ENCODE measurements around the gene RIMS4. TPM values are rescaled to one million over a fixed set of nuclear protein-coding genes. Genes with fewer than 3 reads are reported as not detected.

RIMS4 gene
- polyA plus RNA-seq, 3 donors: 0.37 to 1.0 (median 0.70) TPM

DNA sequence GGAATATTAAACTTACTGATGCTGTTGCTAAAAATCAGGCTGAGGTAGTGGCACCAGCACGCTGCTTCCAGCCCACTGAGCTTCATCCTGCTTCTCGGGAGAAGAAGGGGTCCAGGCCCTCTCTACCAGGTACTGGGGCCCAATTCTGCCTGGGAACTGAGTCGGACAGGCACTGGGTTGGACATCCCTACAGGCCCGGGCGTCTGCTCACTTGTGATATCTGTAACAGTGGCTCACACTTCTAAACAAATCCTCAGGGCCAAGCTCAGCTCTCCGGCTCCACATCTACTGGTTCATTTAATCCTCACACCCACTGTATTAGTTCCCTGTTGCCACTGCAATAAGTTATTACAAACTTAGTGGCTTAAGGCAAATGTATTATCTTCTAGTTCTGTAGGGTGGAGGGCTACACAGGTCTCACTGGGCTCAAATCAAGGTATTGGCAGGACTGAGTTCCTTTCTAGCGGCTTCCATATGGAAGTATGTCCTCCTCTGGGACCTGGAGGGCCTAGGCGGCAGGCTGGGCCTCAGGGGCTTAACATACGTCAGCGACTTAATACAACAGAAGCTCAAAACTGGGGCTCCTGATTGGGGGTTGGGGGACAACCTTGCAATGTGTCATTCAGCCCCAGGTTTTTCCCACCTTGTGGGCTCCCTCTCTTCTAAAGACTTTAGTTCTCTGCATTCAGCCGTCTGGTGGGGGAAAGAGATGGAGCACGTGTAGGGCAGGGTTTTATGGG lies 66.3 kb downstream of the RIMS4 start:
- DNase-seq: no peak

DNA sequence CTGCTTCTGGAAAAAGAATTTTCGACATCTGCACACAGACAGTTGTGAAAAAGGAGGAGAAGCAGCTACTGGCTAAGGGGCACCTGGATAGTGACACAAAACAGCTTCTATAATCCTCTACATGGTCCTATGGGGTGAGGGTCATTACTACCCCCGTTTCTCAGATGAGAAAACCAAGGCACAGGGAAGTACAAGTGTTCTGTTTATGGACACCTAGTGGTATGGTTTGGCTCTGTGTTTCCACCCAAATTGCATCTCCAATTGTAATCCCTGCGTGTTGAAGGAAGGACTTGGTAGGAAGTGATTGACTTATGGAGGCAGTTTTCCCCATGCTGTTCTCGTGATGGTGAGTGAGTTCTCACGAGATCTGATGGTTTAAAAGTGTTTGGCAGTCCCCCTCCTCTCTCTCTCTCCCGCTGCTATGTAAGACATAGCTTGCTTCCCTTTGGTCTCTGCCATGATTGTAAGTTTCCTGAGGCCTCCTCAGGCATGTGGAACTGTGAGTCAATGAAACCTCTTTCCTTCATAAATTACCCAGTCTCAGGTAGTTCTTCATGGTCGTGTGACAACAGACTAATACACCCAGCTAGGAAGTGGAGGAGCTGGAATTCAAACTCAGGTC lies 67.2 kb downstream of the RIMS4 start:
- no peak for DNase-seq

DNA sequence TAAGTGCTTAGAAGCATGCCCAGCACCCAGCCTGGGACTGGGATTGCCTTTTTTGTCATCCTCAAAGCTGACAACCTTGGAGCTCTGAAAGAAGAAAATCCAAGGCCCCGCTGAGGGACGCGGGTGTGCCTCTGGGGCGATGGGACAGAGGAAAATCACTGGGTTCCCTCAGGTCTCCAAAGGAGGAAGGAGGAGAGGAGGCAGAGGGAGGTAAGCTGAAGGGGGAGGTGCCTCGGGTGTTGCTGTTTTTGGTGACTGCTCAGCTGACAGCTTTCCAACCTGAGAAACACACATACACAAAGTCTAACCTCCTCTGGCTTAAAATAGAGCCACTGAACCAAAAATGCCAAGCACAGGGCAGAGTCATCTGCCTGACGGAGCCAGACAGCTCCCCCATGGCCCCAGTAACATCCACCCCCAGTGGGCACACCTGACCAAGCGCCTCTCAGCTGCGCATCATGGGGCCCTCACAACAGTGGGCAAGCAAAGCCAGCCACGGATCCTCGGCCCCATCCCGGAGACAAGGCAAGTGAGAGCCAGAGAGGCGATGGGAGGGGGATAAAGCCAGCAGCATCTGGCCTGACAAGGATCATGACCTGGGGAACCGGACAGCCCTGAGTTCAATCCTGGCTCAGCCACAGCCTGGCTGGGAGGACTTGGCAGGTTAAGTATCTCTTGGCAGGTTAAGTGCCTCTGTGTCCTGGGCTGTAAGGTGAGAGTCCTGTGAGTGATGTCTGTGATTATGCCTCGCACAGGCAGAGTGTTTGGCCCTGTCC lies 67.9 kb downstream of the RIMS4 start:
- no peak for DNase-seq

DNA sequence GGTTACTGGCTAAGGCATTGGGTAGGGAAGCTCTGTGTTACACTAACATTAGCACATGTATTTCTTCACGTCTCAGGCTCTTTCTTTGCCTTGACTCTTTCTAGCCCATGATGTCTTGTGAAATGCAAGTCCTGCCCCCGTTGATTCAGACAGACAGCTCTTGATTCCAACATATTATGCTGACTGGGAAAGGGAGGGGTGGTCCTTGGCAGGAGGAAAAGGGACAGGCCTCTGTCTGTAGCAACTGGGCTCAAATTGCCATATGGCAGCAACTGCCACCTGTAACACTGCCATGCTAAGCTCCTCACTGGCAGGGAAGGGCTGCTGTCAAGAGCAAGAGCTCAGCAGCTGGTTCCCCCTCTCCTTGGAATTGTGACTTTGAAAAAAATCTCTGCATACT lies 70.4 kb downstream of the RIMS4 start:
- no peak for DNase-seq

DNA sequence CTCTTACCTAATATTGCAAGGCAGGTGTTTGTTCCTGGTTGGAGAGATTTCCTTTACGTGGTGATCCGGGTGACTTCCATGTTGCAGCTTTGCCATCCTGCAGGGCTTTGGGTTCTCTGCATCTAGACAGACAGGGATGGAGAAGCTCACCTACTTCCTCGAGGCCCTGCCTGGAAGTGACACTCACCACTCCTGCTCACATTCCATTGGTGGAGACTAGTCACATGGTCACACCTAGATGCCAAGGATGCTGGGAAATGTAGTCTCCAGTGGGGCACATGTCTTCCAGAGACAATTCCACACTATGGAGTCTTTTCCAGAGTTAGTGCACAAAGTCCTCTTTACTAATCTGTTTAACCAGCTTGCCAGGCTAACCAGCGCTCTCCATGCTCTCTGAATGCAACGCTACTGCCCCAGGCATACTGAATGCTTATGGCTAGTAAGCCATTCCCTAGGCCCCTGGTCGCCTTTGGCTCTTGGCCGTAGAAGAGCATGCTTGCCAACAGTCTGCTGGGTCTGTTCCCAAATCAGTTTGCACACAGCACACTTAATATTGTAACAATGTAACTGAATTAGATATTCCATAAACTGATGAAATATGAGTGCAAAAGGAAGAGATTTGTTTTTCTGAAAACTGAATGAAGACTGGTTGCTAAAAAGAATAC lies 71.4 kb downstream of the RIMS4 start:
- DNase-seq: peak; percentile 51

DNA sequence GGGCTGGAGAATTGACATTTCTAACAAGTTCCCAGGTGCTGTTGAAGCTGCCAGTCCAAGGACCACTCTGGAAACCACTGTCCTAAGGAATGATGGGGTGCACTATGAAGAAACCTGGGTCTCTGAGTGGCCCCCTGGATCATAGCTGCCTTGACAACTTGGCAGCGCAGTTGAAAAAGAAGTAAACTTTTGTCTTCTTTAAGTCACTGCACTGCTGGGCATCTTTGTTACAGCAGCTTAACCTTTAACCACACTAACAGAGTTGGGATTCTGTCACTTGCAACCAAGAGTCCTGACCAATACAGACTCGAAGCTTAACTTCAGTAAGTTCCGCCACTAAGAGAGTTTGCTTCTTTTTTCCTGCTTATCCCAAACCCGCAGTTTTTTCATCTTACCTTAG lies 73.2 kb downstream of the RIMS4 start:
- no peak for DNase-seq

DNA sequence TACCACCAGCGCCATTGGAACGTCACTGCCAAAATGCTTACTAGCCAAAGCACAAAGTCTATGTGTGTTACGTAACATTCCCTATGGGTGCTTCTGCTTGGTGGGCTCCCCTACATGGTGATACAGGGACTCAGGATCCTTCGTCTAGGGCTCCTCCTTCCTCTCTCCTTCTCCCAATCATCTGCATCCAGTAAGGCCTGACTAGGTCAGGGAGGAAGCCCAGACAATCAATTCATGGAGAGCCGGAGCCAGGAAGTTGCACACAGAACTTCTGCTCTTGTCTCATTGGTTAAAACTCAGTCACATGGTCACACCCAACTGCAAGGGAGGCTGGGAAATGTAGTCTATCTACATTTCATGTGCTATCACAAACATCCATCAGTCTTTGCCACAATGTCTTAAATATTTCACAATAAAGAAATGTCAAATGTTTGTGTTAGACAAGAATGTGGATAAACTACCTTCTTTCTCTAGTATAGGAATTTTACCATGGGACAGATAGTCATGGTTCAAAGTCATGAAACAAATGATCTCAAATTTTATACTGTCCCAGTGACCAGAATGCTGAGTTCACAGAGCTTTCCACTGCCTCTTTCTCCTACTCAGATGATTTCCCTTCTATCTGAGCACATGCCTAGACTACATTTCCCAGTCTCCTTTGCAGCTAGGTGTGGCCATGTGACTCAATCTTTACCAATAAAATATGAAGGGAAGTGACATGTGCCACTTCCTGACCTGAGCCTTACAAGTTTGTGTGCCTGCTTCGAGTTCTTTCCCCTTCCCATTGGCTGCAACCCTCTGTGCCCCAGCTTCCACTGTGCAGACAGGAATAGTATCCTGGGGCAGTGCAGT lies 74.0 kb downstream of the RIMS4 start:
- peak; percentile 30 for DNase-seq

DNA sequence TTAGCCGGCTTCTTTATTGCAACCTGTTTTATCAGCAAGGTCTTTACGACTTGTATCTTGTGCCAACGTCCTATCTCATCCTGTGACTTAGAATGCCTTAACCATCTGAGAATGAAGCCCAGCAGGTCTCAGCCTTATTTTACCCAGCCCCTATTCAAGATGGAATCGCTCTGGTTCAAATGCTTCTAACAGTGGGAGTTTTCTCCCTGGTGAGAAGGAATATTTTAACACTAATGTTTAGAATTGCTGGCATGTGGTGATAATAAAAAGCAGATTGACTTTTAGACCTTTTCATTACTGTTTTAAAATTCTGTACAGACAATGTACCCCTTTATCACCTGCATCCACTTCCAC lies 74.6 kb downstream of the RIMS4 start:
- no peak for DNase-seq

DNA sequence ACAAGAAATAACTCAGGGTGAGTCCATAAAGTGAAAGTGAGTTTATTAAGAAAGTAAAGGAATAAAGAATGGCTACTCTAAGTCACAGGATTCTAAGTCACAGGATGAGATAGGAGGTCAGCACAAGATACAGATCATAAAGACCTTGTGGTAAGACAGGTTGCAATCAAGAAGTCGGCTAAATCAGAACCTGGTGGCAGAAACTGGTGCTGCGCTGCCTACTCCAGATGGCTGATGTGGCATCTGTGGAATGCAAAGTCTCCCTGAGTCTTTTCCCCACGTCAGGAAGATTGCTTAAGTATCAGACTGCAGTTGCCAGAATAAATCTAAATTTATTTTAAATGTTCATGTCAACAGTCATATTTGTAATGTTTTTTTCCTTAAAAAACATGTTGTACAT lies 75.4 kb downstream of the RIMS4 start:
- no peak for DNase-seq

DNA sequence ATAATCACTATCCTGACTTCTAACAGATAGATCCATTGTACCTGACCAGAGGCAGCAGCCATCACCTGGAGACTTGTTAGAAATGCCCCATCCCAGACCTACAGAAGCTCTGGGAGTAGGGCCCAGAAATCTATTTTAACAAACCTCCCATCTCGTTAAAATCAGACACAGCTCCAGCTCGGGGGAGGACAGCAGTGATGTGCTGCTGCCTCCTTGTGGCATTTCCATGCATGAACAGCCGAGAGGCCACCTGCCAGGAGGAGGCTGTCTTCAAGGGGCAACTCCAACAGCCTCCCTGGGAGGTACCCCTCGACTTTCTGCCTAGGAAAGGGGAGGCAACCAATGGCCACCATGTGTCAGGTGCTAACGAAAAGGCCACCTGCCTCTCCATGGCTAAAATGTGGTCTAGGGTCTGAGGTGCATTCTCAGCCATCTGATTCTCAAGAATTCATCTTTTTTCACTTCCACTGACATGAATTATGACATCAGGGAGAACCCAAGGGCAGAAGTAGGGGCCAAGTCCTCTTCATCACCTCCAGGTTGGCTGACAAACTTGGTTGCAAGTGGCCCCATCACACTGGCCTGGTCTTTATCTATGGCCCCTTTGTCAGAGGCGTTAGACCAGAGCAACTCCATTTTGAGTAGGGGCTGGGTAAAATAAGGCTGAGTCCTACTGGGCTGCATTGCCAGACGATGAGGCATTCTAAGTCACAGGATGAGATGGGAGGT lies 76.8 kb downstream of the RIMS4 start:
- peak; percentile 29 for DNase-seq

DNA sequence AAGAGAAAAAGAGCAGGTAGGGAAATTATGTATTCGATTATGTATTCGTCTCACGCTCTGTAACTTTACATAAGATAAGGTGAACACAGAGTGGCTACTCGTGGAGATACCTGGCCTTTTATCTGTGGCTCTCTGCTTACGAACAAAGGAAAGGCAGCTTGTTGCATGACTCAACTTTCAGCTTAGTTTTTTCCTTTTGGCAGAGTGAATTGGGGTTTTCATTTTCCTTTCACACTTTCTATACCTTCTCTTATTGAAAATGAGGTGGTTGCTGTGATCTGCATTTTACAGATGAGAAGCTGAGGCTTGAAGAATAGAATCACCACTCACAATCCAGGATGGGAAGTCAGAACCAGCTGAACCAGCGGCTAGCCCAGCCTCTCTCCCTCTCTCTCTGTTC lies 78.0 kb downstream of the RIMS4 start:
- DNase-seq: no peak

DNA sequence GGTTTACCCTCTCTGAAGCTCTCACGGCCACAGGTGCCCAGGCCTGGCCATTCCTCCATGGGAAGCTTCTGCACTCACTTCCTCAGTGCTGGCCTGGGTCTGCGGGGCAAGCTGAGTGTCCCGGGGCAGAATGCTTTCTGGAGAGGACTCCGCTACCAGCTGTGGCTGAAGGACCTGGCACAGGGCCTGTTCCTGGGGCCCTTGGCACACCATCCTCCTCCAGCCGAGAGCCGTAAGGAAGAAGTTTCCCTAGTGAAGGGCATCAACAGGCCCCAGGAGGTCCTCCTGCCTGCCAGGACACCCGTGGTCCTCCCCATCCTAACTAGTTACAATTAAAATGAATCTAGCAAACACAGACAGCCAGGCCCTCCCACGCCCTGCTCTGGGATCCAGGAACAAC lies 78.7 kb downstream of the RIMS4 start:
- DNase-seq: no peak

DNA sequence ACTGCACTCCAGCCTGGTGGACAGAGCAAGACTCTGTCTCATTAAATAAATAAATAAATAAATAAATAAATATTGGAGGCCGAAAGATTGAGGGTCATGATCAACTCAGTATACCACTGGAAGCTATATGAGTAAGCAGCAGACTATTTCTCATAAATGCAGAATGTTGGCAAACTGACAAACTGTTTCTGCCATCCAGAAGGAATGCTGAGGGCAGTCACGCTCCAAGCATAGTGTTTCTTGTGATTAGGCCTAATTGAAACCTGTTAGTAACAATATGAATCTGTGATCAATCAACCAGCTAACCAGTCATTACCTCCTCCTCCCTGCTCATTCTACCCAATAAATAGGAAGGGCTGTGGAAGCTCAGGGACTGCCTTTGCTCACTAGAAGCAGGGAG lies 79.9 kb downstream of the RIMS4 start:
- no peak for DNase-seq

DNA sequence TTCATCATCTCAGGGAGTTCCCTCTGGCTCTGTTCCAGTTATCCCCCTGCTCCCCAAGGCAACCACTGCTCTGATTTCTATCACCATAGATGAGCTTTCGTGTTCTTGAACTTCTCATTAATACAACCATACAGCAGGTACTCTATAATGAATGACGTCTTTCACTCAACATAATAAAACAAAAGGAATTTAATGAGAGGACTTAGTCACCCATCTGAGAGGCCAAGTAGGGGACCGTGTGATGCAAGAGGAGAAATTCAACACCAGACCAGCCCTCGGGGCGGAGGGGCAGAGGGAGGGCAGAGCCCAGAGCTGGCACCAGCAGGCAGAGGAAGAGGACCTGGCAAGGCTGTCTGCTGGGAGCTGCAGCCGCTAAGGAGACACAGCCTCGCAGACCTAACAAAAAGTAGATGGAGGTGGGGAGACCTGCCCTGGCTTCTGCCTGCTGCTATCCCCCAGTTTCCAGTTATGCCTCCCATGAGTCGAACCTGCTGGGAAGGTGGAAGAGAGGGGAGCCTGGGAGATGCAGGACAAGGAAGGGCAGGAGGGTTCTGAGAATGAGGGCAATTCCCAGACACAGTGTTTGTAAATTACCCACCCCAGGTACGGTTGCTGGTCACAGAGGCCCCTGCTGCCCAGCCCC lies 81.4 kb downstream of the RIMS4 start:
- DNase-seq: peak; percentile 72

DNA sequence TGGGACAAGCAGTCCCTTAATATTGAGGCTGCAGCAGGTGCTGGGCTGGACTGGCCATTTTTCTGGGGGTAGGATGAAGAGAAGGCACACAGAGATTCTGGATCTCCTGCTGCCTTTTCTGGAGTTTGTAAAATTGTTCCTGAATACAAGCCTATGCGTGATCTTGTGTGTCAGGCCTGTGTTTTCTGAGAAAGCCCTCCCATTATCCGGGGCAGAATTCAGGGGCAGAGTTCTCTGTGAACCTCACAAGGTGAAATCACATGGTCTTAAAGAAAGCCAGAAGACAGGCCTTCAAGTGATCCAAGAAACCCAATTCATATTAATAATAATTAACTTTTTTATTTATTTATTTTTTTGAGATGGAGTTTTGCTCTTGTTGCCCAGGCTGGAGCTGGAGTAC lies 82.7 kb downstream of the RIMS4 start:
- DNase-seq: no peak

DNA sequence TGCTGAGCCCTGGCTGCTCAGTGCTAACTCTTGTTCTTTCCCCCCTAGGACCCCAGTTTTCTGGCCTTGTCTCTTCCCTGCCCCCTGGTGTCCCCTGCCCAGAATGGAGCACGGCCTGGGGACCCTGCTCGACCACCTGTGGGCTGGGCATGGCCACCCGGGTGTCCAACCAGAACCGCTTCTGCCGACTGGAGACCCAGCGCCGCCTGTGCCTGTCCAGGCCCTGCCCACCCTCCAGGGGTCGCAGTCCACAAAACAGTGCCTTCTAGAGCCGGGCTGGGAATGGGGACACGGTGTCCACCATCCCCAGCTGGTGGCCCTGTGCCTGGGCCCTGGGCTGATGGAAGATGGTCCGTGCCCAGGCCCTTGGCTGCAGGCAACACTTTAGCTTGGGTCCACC lies 83.3 kb downstream of the RIMS4 start:
- DNase-seq: no peak

DNA sequence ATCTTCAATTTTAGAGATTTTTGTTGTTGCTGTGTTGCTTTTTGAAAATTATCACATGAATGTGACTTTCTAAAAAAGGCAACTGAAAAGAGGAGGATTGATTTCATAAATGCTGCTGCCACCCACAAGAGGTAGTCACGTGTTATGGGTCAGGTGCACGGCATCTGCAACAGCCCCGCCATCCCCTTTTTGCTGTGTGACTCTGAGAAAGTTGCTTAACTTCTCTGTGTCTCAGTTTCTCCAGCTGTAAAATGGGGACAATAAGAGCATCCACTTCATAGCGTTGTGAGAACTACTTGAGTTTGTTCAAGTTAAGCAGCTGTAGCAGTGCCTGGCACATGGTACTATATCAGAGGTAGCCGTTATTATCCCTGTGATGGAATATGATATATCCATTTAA lies 84.5 kb downstream of the RIMS4 start:
- DNase-seq: no peak

DNA sequence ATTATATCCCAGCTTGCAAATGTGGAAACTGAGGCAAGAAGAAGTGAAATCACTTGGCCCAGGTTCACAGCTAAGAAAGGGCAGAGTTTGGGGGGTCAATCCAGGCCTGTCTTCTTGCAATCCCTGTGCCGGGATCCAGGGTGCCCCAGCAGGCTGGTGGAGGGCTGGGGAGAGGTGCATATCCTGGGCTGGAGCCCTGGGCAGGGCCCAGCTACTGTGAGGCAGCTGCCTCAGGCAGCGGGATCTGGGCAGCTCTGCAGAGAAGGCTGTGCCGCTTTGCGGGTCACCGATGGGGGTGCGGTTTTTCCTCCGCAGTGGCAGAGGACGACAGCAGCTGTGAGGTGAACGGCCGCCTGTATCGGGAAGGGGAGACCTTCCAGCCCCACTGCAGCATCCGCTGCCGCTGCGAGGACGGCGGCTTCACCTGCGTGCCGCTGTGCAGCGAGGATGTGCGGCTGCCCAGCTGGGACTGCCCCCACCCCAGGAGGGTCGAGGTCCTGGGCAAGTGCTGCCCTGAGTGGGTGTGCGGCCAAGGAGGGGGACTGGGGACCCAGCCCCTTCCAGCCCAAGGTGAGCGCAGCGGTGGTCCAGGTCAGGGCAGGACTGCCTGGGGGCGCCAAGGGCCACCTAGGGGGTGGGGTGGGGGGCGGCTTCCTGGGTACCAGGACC lies 85.8 kb downstream of the RIMS4 start:
- DNase-seq: no peak

DNA sequence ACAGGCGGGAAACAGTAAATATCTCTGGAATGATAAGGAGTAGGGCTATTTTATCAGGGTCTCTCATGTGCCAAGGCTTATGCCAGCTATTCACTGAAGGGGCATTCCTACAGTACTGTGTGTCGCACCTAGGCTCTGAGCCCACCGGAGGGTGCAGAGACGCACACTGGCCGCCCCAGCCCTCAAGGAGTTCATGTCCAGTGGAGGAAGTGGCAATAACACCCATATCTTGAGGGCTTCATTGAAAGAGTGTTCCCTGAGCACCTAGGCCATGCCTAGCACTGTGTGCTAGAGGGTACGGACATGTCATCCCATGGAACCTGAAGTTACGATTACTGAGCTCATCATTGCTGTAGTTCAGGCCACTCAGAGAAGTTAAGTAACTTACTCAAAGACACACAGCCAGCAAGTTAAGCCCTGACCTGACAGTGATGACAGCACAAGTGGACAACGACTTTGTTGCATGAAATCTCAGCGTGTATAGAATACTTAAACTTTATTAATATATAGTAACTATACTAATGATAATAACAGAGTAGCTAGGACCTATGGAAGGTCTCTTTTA lies 86.5 kb downstream of the RIMS4 start:
- DNase-seq: no peak

DNA sequence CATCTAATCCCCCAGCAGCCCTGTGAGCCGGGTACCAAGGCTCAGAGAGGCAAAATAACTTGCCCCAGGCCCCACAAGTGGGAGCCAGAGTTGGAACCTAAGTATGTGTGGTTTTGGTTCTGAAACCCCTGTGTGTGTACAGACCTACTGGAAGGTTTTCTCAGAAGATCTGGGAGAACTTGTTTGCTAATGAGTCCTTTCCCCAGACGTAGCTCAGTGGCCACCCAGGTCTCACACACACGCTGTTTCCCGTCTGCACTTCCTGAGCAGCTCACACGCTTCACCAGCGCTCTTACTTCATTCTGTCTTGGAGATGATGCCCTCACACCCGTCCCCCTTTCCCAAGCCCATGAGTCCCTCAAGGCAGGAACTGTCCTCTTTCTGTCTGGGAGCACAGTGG lies 87.0 kb downstream of the RIMS4 start:
- no peak for DNase-seq

All from renal pelvis (tissue), 4 donors.